ENCODE data around the gene RHOBTB1.

The RHOBTB1 gene

DNA sequence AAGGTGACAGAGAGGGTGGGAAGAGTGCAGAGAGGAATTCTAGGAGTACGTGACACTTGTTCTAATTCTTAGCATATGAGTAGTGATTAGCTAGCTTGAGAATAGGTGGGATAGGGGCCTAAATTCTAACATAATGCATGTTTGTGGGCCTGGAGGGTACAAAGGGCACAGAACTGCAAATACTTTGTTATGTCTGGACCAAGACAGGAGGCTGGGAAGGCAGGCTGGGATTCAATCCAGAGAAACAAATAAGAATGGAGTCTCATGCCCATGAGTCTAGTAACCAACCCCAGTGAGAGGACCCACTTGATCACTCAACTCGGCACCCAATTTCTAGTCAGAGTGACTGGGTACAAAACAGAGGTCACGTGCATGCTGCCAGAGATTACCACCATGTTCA, 40.9 kb downstream of the RHOBTB1 start:
- no peak for DNase-seq

DNA sequence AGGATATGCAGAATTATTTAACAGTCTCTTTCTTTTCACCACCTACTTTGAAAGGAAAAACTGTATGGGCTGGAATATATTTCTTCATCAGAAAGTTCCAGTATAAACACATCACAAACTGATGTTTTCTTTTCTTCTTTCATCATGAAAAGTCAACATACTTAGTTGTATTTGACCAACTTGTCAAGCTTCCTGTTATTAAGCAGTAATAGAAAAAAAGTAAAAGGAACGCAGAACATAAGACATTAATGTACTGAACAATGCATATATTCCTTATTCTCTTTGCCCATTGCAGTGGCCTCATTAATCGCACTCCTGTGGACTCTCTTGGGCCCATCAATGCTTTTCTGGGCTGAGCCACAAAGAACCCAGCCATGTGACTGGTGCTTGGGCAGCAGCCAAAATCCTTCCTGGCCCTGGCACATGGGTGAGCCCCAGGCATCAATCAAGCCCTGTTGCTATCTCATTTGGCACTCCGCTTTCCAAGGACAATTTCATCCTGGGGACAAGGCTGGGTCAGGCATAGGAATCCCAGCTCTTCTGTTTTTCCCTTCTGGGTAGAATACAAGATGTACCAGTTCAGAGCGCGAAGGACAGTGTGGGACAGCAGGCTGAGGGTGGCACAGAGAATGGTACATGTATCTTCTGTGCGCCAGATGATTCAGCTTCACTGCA, 42.3 kb downstream of the RHOBTB1 start:
- no peak for DNase-seq

DNA sequence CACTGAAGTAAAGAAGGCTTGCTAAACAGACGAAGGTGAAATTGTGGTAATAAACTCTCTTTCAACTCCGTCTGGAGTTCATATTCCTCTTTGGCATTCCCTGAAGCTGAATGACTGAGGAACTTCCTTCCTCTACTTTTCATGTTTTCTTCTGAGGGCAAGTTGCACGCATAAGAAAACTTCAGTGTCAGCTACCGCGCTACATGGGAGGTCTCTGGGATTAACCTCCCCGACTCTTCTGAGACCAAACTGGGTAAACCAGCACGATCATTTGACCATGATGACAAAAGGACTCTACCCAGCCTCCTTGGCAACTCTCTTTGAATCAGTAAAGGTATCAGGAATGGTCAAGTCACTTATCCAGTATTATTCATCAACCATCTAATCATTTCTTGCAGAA, 44.7 kb downstream of the RHOBTB1 start:
- DNase-seq, result no peak

DNA sequence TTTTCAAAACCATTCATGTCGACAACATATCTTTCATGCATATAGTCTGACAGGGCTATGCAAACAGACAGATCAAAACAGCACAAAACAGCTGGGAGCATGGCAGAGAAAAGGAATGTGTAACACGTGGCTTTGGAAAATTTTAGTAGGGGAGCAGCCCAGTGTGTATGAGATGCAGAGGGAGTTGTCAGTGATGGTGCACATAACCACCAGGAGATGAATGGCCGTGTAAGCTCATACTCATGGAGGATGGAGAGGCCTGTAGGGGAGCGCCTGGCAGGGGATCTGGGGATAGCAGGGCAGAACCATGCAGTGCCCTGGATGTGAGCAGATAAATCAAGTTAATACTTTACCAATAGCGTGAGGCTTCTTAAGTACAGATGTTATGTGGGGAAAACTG, 45.7 kb downstream of the RHOBTB1 start:
- no peak for DNase-seq

- no peak for DNase-seq
Observed at GRCh38 chr10:60896810-60897209, 47.2 kb downstream of the RHOBTB1 start.

- no peak for DNase-seq
Observed at GRCh38 chr10:60896033-60896432, 48.0 kb downstream of the RHOBTB1 start.

GRCh38 chr10:60894786-60895185, 49.2 kb downstream of the RHOBTB1 start:
- no peak for DNase-seq

DNA sequence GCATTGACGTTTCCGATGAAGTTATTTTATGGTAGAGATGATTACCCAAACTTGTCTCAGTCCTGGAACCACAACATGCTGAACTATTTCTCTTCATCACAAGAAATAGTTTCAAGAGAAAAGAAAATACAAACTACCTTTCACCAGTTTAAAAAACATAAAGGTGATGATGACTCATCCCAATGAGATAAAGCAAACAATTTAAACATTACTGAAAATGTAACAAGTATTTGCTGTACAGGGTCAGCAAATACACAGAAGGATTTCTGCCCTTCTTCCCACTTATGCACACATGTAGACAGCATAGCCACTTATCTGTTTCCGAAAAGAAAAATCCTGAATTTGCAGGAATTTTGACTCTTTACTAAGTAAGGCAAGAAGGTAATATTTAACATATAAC, 50.8 kb downstream of the RHOBTB1 start:
- no peak for DNase-seq

- no peak for DNase-seq
Observed at GRCh38 chr10:60892571-60892970, 51.4 kb downstream of the RHOBTB1 start.

DNA sequence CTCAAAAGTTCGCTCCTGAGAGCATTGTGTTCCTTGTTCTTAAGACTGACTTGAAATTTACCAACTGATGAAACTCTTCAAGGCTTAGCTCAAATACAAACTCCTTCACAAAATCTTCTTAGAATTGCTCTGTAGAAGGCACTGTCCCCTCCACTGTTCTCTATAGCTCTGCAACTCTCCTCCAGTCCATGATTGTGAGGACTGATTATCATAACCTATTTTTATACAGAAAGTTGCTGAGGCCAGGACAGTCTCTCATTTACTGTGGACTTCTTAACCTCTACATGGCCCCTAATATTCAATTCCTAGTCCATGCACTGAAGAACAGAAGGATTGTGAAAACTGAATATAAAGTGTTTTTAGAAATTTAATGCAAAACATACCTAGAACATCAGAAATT, 53.2 kb downstream of the RHOBTB1 start:
- no peak for DNase-seq

GRCh38 chr10:60883187-60883586, 60.8 kb downstream of the RHOBTB1 start:
- DNase-seq, result peak; percentile 12

- DNase-seq, result no peak
Observed at GRCh38 chr10:60878224-60878623, 65.8 kb downstream of the RHOBTB1 start.

DNA sequence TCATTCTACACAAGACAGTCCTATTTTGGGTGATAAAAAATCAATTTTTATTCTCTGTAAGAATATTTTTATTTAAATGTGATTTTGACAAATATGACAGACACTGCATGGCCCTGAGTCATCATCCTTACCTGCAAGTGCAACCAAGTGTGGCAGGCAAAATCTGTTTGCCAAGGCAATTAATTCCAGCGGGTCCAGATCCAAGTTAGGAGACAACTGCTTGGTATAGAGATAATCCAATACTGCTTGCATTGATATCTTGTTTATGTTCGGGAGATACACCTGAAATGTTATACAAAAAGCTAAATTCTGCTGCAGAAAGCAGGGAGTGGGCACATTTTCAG, 66.2 kb downstream of the RHOBTB1 start:
- no peak for DNase-seq

GRCh38 chr10:60877061-60877776, 66.8 kb downstream of the RHOBTB1 start:
- DNase-seq, result no peak

DNA sequence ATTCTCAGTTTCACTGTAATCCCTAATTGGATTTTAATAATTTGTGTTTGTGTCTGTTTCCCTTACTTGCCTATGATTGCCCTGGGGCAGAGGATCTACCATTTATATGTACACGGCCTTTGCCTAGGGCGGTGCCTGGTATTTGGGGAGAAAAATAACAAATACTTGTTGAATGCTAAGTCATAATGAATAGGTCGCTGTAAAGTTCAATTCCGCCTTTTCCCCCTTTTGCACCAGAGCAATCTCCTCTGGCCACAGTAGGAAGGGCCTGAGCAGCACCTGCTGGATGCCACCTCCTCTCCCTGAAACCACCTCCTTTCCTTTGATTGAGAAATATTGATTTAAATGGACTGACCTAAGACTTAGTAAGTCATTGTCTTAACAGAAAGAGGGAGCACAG, 70.2 kb downstream of the RHOBTB1 start:
- no peak for DNase-seq

GRCh38 chr10:60872451-60872850, 71.5 kb downstream of the RHOBTB1 start:
- DNase-seq, result no peak

DNA sequence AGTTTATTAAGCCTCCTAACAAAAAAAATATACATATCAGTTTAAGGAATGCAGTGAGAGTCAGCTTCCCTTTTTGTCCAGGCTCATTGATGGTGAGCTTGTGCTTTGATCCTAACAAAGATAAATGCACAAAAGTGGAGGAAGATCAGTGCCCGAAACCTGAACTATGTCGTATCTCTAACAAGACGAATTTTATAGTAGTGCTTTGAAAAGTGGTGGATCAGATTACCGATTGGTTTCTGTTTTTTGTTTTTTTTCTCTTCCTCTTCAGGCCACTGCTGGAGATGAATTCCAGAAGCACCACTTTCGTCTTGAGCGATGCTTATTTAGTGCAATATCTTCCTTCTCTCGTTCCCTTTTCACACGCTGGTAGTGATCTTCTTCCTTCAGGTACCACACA, 72.8 kb downstream of the RHOBTB1 start:
- DNase-seq, result no peak

DNA sequence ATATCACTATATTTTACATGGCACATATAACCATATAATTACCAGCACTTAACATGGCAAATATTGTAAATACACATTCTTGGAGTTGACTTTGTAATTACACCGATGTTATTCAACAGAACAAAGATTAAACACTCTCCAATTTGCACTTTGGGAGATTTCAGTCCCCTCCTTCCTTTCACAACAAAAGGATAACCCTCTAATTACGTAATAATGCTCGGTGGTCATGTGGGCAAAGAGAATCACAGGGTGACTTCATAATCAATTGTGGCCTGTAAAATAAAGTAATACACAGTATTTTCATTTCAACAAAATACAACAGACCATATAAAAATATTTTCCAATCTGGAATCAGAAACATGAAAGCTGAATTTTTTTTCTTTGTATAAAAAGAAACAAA, 73.2 kb downstream of the RHOBTB1 start:
- DNase-seq, result no peak

GRCh38 chr10:60870416-60870728, 73.6 kb downstream of the RHOBTB1 start:
- no peak for DNase-seq

DNA sequence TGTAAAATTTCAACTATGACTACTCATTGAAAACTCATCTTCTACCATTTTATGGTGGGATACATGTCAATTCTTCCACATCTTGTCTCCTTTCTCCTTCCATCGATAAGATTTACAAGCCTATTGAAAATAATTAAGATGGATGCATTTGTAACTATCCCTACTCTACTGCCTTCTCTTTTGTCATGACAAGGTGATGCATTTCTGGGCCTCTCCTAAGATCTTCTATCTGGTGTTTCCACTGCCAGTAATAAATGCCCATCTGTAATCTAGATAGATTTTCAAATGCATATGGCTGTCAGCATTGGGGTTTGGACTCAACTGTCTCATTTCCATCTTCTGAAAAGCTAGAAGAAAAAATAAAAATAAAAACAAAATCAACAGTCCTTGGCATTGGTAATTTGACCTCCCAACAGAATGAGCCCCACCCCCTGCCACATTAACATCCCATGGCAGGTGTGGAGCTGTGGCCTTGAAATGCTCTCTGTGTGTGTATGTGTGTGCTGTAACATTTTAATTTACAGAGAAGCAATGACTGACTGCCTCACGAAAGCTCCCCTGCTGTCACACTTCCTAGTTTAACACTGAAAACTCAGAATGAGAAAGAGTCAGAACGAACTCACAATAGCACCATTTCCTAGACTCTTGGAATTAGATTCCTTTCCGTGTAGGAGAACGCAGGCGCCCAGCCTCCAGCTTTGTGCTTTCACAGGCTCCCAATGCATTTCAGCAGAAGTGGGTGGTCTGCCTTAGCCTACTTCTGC, 74.2 kb downstream of the RHOBTB1 start:
- no peak for DNase-seq

GRCh38 chr10:60868946-60869345, 75.0 kb downstream of the RHOBTB1 start:
- DNase-seq, result no peak

GRCh38 chr10:60865198-60865783, 78.7 kb downstream of the RHOBTB1 start:
- DNase-seq, result no peak

GRCh38 chr10:60863796-60864195, 80.2 kb downstream of the RHOBTB1 start:
- no peak for DNase-seq

DNA sequence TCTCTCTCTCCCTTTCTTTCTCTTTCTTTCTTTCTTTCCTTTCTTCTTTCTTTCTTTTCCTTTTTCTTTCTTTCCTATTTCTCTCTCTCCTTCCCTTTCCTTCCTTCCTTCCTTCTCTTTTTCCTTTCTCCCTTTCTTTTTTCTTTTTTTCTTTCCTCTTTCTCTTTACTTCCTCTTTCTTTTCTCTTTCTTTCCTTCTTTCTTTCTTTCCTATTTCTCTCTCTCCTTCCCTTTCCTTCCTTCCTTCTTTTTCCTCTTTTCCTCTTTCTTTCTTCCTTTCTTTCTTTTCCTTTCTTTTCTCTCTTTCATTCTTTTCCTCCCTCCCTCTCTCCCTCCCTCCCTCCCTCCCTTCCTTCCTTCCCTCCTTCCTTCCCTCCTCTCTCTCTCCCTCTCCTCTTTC, 81.5 kb downstream of the RHOBTB1 start:
- no peak for DNase-seq

All from 8988T (cell line).